Mesodermal cell (in vitro differentiated cells): ENCODE data around the gene TMPRSS4.

Experiments used
- H3K27ac ChIP-seq: 2 replicates; pipeline ENCODE4 v1.7.0; 2013; ENCODE audit warnings: mild to moderate bottlenecking, low read depth, low read length, moderate library complexity; ENCODE audit not compliant: severe bottlenecking
- H3K36me3 ChIP-seq: 2 replicates; pipeline ENCODE4 v1.7.1; 2013; ENCODE audit warnings: mild to moderate bottlenecking, low read length, moderate library complexity; ENCODE audit not compliant: control insufficient read depth, insufficient read depth
- H3K4me1 ChIP-seq: one replicate; pipeline ENCODE4 v1.7.1; 2013; ENCODE audit warnings: mild to moderate bottlenecking, low read length; ENCODE audit not compliant: insufficient read depth, control insufficient read depth, poor library complexity, severe bottlenecking
- H3K4me3 ChIP-seq: 2 replicates; pipeline ENCODE4 v1.7.0; 2013; ENCODE audit warnings: low read length, control low read depth, mild to moderate bottlenecking; ENCODE audit not compliant: insufficient read depth, poor library complexity, severe bottlenecking; ENCODE audit errors: extremely low read depth
- H3K9me3 ChIP-seq: 2 replicates; pipeline ENCODE4 v1.7.1; 2013; ENCODE audit warnings: mild to moderate bottlenecking, low read length, moderate library complexity; ENCODE audit not compliant: control insufficient read depth
- WGBS, 2 experiments: methylation state at CpG; one replicate each; pipeline ENCODE4 v1.1.5; 2013; ENCODE audit warnings: missing lambda C conversion rate in 2 of 2; ENCODE audit not compliant: insufficient coverage in 2 of 2; 5-methylcytosine and 5-hydroxymethylcytosine counted together

TMPRSS4 gene

GRCh38 chr11:118161786-118162185, 84.9 kb downstream of the TMPRSS4 start:
- Histone ChIP-seq H3K27ac (no peak overlapping the region), H3K9me3 (no peaks in the 10 kb centered on the region), H3K4me3 (no peak overlapping the region), H3K36me3 (no peaks in the 10 kb centered on the region), H3K4me1 (peaks cover under 1% of the 10 kb centered on the region)
- WGBS, 2 experiments: 78% methylated on average over 6 of the region's 6 CpGs; no CpG with 5 or more reads in 1 of the 2 experiments

GRCh38 chr11:118162846-118163245, 86.0 kb downstream of the TMPRSS4 start:
- Histone ChIP-seq H3K4me3 (no peak overlapping the region), H3K36me3 (no peaks in the 10 kb centered on the region), H3K9me3 (no peaks in the 10 kb centered on the region), H3K27ac (no peak overlapping the region), H3K4me1 (no peaks in the 10 kb centered on the region)
- WGBS, 2 experiments: 82% methylated on average over 1 of the region's 3 CpGs; no CpG with 5 or more reads in 1 of the 2 experiments

GRCh38 chr11:118163494-118163893, 86.6 kb downstream of the TMPRSS4 start:
- 67 to 89% methylated on average over 3 of the region's 5 CpGs for WGBS, 2 experiments
- Histone ChIP-seq H3K27ac (no peak overlapping the region), H3K9me3 (no peaks in the 10 kb centered on the region), H3K4me1 (no peaks in the 10 kb centered on the region), H3K36me3 (no peaks in the 10 kb centered on the region), H3K4me3 (no peak overlapping the region)

- no peaks in the 10 kb centered on the region for H3K36me3 ChIP-seq
- no peak overlapping the region for H3K4me3 ChIP-seq
- H3K4me1 ChIP-seq: no peaks in the 10 kb centered on the region
- H3K9me3 ChIP-seq: no peaks in the 10 kb centered on the region
- no peak overlapping the region for H3K27ac ChIP-seq
- no CpG with 5 or more reads among the region's 2 CpGs for WGBS, 2 experiments
These were observed 88.0 kb downstream of the TMPRSS4 start for GRCh38 chr11:118164885-118165284.

DNA sequence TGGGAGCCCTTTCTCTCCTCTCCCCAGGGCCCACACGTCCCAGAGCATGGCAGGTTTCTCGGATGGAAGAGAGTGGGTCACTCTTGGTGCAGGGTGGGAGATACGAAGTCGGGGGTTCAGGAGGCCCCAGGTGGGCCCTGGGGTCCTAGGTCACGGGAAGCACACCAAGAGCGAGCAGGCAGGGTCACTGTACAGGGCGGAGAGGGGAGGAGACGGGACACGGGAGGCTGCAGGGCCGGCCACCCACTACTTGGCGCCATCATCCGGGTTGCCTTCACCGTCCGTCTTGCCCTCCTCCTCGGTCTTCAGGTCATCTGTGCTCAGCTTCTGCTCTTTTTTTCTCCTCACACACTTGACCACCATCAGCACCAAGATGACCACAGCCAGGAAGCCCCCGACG, 89.8 kb downstream of the TMPRSS4 start:
- H3K36me3 ChIP-seq: no peaks in the 10 kb centered on the region
- 95 to 97% methylated on average over 10 to 15 of the region's 17 CpGs for WGBS, 2 experiments

GRCh38 chr11:118167253-118167652, 90.4 kb downstream of the TMPRSS4 start:
- H3K4me3 ChIP-seq: no peak overlapping the region
- H3K4me1 ChIP-seq: no peaks in the 10 kb centered on the region
- H3K36me3 ChIP-seq: no peaks in the 10 kb centered on the region
- no peaks in the 10 kb centered on the region for H3K9me3 ChIP-seq
- no CpG with 5 or more reads among the region's 2 CpGs for WGBS, 2 experiments
- no peak overlapping the region for H3K27ac ChIP-seq

More for the DNA sequence above, 89.8 kb downstream of the TMPRSS4 start:
- Histone ChIP-seq H3K27ac (no peak overlapping the region), H3K4me1 (no peaks in the 10 kb centered on the region), H3K4me3 (no peak overlapping the region), H3K9me3 (no peaks in the 10 kb centered on the region)

DNA sequence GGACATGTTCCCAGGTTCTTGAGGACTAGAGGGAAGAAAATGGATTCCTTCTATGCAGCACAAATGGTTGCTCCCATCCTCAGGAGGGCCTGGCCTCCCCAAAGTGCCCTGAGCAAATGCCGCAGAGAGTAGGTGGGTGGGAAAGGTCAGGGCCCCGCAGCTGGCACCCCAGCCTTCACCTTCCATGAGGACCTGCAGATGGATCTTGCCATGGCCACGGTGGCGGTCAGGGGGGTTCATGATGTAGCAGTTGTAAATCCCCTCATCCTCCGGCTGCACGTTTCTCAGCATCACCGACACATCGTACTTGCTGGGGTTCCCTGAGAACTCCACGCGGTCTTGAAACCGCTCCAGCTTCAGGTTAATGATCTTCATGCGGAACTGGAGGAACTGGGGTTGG, 91.0 kb downstream of the TMPRSS4 start:
- Histone ChIP-seq H3K9me3 (no peaks in the 10 kb centered on the region), H3K27ac (no peak overlapping the region)
- WGBS, 2 experiments: 95% methylated on average over 9 to 10 of the region's 12 CpGs

DNA sequence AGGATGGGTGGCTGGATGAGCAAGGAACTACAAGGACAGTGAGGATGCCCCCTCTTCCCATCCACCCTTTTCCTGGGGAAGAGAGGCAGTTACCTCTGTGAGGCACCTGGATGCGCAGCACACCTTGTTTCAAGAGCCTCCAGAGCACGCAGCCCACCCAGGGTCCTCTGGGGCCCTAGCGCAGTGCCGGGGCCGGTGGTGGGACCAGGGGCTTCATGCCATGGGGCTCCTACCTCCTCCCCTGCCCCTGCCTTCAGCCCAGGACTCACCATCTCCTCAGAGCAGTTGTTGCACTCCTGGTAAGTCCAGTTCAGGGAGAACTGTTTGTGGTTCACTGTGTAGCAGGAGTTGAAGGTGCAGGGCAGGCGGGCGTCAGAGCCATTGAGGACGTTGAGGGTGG, 91.4 kb downstream of the TMPRSS4 start:
- Histone ChIP-seq H3K4me1 (no peaks in the 10 kb centered on the region), H3K27ac (no peak overlapping the region), H3K9me3 (no peaks in the 10 kb centered on the region), H3K4me3 (no peak overlapping the region), H3K36me3 (no peaks in the 10 kb centered on the region)
- WGBS, 2 experiments: 92 to 96% methylated on average over 8 of the region's 8 CpGs

More for the DNA sequence above, 91.0 kb downstream of the TMPRSS4 start:
- Histone ChIP-seq H3K4me3 (no peak overlapping the region), H3K4me1 (no peaks in the 10 kb centered on the region), H3K36me3 (no peaks in the 10 kb centered on the region)

- no peaks in the 10 kb centered on the region for H3K36me3 ChIP-seq
- no peak overlapping the region for H3K27ac ChIP-seq
- 80 to 95% methylated on average over 1 to 2 of the region's 3 CpGs for WGBS, 2 experiments
- no peak overlapping the region for H3K4me3 ChIP-seq
- no peaks in the 10 kb centered on the region for H3K9me3 ChIP-seq
- no peaks in the 10 kb centered on the region for H3K4me1 ChIP-seq
These were observed 91.9 kb downstream of the TMPRSS4 start for GRCh38 chr11:118168751-118169150.

- H3K27ac ChIP-seq: no peak overlapping the region
- whole genome bisulfite sequencing, 2 experiments: 68 to 82% methylated on average over 7 of the region's 7 CpGs
- H3K9me3 ChIP-seq: no peaks in the 10 kb centered on the region
- H3K4me3 ChIP-seq: no peak overlapping the region
- no peaks in the 10 kb centered on the region for H3K36me3 ChIP-seq
- peaks cover under 1% of the 10 kb centered on the region for H3K4me1 ChIP-seq
These were observed 92.6 kb downstream of the TMPRSS4 start for GRCh38 chr11:118169300-118170140.

DNA sequence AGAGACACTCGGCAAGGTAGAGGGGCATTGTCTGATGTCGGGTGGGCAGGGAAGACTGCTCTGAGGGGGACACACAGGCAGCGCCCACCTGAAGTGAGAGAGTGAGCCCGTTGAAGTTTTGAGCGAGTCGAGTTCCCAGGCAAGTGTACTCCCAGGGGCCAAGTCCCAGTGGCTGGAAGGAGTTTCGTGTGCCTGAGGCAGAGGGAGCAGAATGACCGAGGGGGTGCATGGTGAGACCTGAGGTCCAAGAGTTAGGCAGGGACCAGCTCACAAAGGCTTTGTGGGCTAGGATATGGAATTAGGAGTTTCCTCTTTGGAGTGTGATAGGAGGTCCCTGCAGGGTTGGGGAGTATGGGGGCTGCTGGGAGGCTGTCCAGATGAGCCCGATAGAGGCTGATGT, 93.4 kb downstream of the TMPRSS4 start:
- Histone ChIP-seq H3K36me3 (no peaks in the 10 kb centered on the region), H3K4me1 (peaks cover 8% of the 10 kb centered on the region), H3K9me3 (no peaks in the 10 kb centered on the region), H3K4me3 (no peak overlapping the region), H3K27ac (no peak overlapping the region)
- 82 to 85% methylated on average over 7 to 9 of the region's 9 CpGs for WGBS, 2 experiments
